HepG2 (cell line): Measurements from ENCODE around the gene FAH. TPM values are rescaled to one million over a fixed set of nuclear protein-coding genes. Genes with fewer than 3 reads are reported as not detected.

Experiments used
- ARID2 ChIP-seq: sonication (generic); formaldehyde crosslinking; IDR thresholded peaks from 2 replicates; pipeline ENCODE4 v1.8.1; 2022; ENCODE audit warnings: mild to moderate bottlenecking, missing genetic modification reagents, borderline replicate concordance
- CBFB ChIP-seq: sonication (generic); formaldehyde crosslinking; IDR thresholded peaks from 2 replicates; pipeline ENCODE4 v1.4.0; 2020; ENCODE audit warnings: missing genetic modification reagents
- CCAR2 ChIP-seq: fragments of 200-400 bp; formaldehyde crosslinking; optimal IDR thresholded peaks from 2 replicates; pipeline ENCODE3; 2018; ENCODE audit warnings: low read depth, mild to moderate bottlenecking, low read length, moderate library complexity
- EHMT2 ChIP-seq: fragments of 200-600 bp; sonication (generic); IDR thresholded peaks from 2 replicates; pipeline ENCODE4 v1.7.0; 2017; ENCODE audit warnings: antibody characterized with exemption, low read depth, low read length, borderline replicate concordance
- ELF4 ChIP-seq: sonication (generic); formaldehyde crosslinking; IDR thresholded peaks from 2 replicates; pipeline ENCODE4 v1.5.0; 2020; ENCODE audit warnings: missing genetic modification reagents, mild to moderate bottlenecking, moderate library complexity, borderline replicate concordance
- FOXC1 ChIP-seq: sonication (generic); formaldehyde crosslinking; IDR thresholded peaks from 2 replicates; pipeline ENCODE4 v1.8.0; 2022; ENCODE audit warnings: mild to moderate bottlenecking, missing genetic modification reagents, borderline replicate concordance
- HNRNPH1 ChIP-seq: fragments of 200-400 bp; formaldehyde crosslinking; optimal IDR thresholded peaks from 2 replicates; pipeline ENCODE3; 2017; ENCODE audit warnings: mild to moderate bottlenecking, low read depth, low read length
- IRX3 ChIP-seq: sonication (generic); formaldehyde crosslinking; IDR thresholded peaks from 2 replicates; pipeline ENCODE4 v1.8.1; 2023; ENCODE audit warnings: mild to moderate bottlenecking, low read depth, missing genetic modification reagents, borderline replicate concordance
- MAFK ChIP-seq, 2 experiments: IDR thresholded peaks in 1 of 2; conservative IDR thresholded peaks in 1 of 2; 2 replicates each; pipeline ENCODE4 v1.6.1; 2011; ENCODE audit warnings: improper control_type of control experiment in 2 of 2, low read length in 2 of 2
- MED1 ChIP-seq: sonication (generic); formaldehyde crosslinking; IDR thresholded peaks from 2 replicates; pipeline ENCODE4 v1.4.0; 2020; ENCODE audit warnings: missing genetic modification reagents
- NR2F6 ChIP-seq, 2 experiments: IDR thresholded peaks; 2 replicates each; pipeline ENCODE4 v1.6.1; 2016; ENCODE audit warnings: antibody characterized with exemption in 1 of 2, mild to moderate bottlenecking in 1 of 2
- PCBP2 ChIP-seq: fragments of 200-400 bp; formaldehyde crosslinking; optimal IDR thresholded peaks from 2 replicates; pipeline ENCODE3; 2018; ENCODE audit warnings: low read length, low read depth; ENCODE audit not compliant: poor library complexity, severe bottlenecking
- PLRG1 ChIP-seq: fragments of 450-650 bp; conservative IDR thresholded peaks from 2 replicates; pipeline ENCODE4 v1.6.1; 2016
- RFXAP ChIP-seq: sonication (generic); formaldehyde crosslinking; IDR thresholded peaks from 2 replicates; pipeline ENCODE4 v1.4.0; 2020; ENCODE audit warnings: missing genetic modification reagents, borderline replicate concordance
- TSC22D2 ChIP-seq: sonication (generic); formaldehyde crosslinking; IDR thresholded peaks from 2 replicates; pipeline ENCODE4 v1.5.1; 2020; ENCODE audit warnings: missing genetic modification reagents, mild to moderate bottlenecking, borderline replicate concordance
- ZIK1 ChIP-seq: sonication (generic); formaldehyde crosslinking; IDR thresholded peaks from 2 replicates; pipeline ENCODE4 v1.5.0; 2020; ENCODE audit warnings: mild to moderate bottlenecking, low read depth, missing genetic modification reagents, borderline replicate concordance
- ZNF460 ChIP-seq: sonication (generic); formaldehyde crosslinking; IDR thresholded peaks from 2 replicates; pipeline ENCODE4 v1.5.1; 2020; ENCODE audit warnings: missing genetic modification reagents, mild to moderate bottlenecking, borderline replicate concordance
- ZNF570 ChIP-seq: sonication (generic); formaldehyde crosslinking; IDR thresholded peaks from 2 replicates; pipeline ENCODE4 v1.4.0; 2020; ENCODE audit warnings: mild to moderate bottlenecking, missing genetic modification reagents, borderline replicate concordance
- ZNF607 ChIP-seq: sonication (generic); formaldehyde crosslinking; IDR thresholded peaks from 2 replicates; pipeline ENCODE4 v1.5.1; 2020; ENCODE audit warnings: missing genetic modification reagents, mild to moderate bottlenecking, borderline replicate concordance
- ZNF629 ChIP-seq: sonication (generic); formaldehyde crosslinking; conservative IDR thresholded peaks from 2 replicates; pipeline ENCODE4 v1.5.0; 2020; ENCODE audit warnings: missing genetic modification reagents
- ZNF720 ChIP-seq: sonication (generic); formaldehyde crosslinking; IDR thresholded peaks from 2 replicates; pipeline ENCODE4 v1.4.0; 2020; ENCODE audit warnings: missing genetic modification reagents
- ZSCAN21 ChIP-seq: sonication (generic); formaldehyde crosslinking; IDR thresholded peaks from 2 replicates; pipeline ENCODE4 v1.8.0; 2022; ENCODE audit warnings: mild to moderate bottlenecking, missing genetic modification reagents, moderate library complexity, borderline replicate concordance
- polyA plus RNA-seq, 8 experiments: library from polyadenylated mRNA; depleted of rRNA in 3 of 8; stranded (reverse) in 7 of 8; unstranded in 1 of 8; fragments of >200 nt; fragmentation: Illumina TruSeq in 4 of 8; extraction: Trizol in 4 of 8; gene quantifications; 2 replicates each; pipeline versions ENCODE4 v1.2.1 to v1.2.3, GENCODE V29; 2011 to 2016; ENCODE audit warnings: low read depth in 4 of 8, missing spikeins in 1 of 8, mixed read lengths in 1 of 8; ENCODE audit not compliant: insufficient read depth in 1 of 8
- total RNA-seq, 5 experiments: library from RNA; depleted of rRNA; stranded (reverse); fragments of >200 nt; fragmentation: Illumina TruSeq; extraction: Trizol; gene quantifications; 2 replicates each; pipeline ENCODE4 v1.2.3, GENCODE V29; 2016; ENCODE audit warnings: low read depth in 1 of 5
- TF ChIP-seq, protein P1 (sequence below): sonication (generic); formaldehyde crosslinking; IDR thresholded peaks from 2 replicates; pipeline ENCODE4 v1.4.0; 2020; ENCODE audit warnings: low read depth, missing genetic modification reagents
- TF ChIP-seq, protein P2 (sequence below): IDR thresholded peaks from 2 replicates; pipeline ENCODE4 v1.6.1; 2016; ENCODE audit warnings: low read depth, control low read depth

The FAH gene
- total and polyA plus RNA-seq, 2 of the 13 experiments (the other 11 are each of a cell fraction or from before 2014, with no cell fraction given): 36.6 to 75.0 TPM

DNA sequence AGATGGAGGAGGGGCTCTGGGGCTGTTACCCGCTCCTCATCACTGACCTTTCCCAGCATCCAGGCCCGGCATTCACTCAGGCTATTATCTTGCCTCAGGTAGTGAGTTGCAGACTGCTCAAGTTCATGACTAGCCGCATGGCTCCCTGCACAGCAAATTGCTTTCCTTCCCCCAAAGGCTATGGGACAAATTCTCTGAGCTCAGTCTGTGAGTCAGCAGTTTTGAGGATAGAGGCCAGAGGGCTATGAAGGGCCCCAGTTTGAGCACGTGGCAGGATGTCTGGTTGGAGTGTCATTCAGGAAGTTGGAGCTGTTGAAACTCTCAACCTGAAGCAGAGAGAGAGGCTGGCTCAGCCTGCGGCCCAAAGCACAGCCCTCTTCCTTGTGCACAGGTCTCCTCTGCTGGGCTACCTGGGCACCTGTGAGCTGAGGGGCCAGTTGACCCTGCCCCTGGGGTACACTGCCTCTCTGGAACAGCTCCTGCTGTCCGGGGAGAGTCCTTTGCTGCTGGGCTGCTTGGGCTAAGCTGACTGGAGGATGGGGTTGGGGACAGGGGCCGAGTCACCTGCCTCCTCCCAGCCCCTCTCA is 7.9 kb downstream of the FAH start (continued):
- TF ChIP-seq ZNF607 (CRISPR knock-in tag) (0 out of 2 replicates have a peak, but pooled peaks have one; percentile 44), MED1 (CRISPR knock-in tag) (peak; percentile 89), CBFB (no peak), IRX3 (CRISPR knock-in tag) (no peak), CCAR2 (no peak), PCBP2 (no peak), MAFK (conservative IDR thresholded peaks at IDR 0.05 in 1 of 2, IDR thresholded peaks at IDR 0.05 in 1 of 2; ENCODE audit: low read length in 2 of 2) (peak; percentile 96 to 99), HNRNPH1 (no peak), TSC22D2 (CRISPR knock-in tag) (no peak), EHMT2 (no peak), ZNF460 (no peak), RFXAP (no peak), PLRG1 (no peak), ZNF629 (CRISPR knock-in tag) (no peak), ELF4 (CRISPR knock-in tag) (no peak), ZSCAN21 (CRISPR knock-in tag) (peak; percentile 63; the same call in 1 of the 2 replicates), ARID2 (CRISPR knock-in tag) (no peak), NR2F6 (IDR thresholded peaks at IDR 0.05) (peak; percentile 47), NR2F6 (CRISPR knock-in tag; IDR thresholded peaks at IDR 0.05) (peak; percentile 79), FOXC1 (CRISPR knock-in tag) (no peak), ZIK1 (CRISPR knock-in tag) (peak; percentile 67; the same call in 1 of the 2 replicates), ZNF570 (CRISPR knock-in tag) (no peak), ZNF720 (CRISPR knock-in tag) (no peak)
- TF ChIP-seq, protein P1, sequence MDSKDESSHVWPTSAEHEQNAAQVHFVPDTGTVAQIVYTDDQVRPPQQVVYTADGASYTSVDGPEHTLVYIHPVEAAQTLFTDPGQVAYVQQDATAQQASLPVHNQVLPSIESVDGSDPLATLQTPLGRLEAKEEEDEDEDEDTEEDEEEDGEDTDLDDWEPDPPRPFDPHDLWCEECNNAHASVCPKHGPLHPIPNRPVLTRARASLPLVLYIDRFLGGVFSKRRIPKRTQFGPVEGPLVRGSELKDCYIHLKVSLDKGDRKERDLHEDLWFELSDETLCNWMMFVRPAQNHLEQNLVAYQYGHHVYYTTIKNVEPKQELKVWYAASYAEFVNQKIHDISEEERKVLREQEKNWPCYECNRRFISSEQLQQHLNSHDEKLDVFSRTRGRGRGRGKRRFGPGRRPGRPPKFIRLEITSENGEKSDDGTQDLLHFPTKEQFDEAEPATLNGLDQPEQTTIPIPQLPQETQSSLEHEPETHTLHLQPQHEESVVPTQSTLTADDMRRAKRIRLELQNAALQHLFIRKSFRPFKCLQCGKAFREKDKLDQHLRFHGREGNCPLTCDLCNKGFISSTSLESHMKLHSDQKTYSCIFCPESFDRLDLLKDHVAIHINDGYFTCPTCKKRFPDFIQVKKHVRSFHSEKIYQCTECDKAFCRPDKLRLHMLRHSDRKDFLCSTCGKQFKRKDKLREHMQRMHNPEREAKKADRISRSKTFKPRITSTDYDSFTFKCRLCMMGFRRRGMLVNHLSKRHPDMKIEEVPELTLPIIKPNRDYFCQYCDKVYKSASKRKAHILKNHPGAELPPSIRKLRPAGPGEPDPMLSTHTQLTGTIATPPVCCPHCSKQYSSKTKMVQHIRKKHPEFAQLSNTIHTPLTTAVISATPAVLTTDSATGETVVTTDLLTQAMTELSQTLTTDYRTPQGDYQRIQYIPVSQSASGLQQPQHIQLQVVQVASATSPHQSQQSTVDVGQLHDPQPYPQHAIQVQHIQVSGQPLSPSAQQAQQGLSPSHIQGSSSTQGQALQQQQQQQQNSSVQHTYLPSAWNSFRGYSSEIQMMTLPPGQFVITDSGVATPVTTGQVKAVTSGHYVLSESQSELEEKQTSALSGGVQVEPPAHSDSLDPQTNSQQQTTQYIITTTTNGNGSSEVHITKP: peak; percentile 84
- TF ChIP-seq, protein P2, sequence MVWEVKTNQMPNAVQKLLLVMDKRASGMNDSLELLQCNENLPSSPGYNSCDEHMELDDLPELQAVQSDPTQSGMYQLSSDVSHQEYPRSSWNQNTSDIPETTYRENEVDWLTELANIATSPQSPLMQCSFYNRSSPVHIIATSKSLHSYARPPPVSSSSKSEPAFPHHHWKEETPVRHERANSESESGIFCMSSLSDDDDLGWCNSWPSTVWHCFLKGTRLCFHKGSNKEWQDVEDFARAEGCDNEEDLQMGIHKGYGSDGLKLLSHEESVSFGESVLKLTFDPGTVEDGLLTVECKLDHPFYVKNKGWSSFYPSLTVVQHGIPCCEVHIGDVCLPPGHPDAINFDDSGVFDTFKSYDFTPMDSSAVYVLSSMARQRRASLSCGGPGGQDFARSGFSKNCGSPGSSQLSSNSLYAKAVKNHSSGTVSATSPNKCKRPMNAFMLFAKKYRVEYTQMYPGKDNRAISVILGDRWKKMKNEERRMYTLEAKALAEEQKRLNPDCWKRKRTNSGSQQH: 0 out of 2 replicates have a peak, but pooled peaks have one; percentile 67
